H1 (cell line): ENCODE data around the gene NR5A1. TPM values are rescaled to one million over a fixed set of nuclear protein-coding genes. Genes with fewer than 3 reads are reported as not detected.
A peak's percentile ranks its signal among the peaks of the same experiment; 100 is the strongest.

Source experiments
- ATF2 ChIP-seq: IDR thresholded peaks from 2 replicates; pipeline ENCODE4 v1.6.1; 2012; ENCODE audit warnings: low read length, inconsistent platforms
- CHD1 ChIP-seq: IDR thresholded peaks from 2 replicates; pipeline ENCODE4 v1.6.1; 2012; ENCODE audit warnings: low read depth, low read length, improper control_type of control experiment
- E2F6 ChIP-seq: IDR thresholded peaks from 2 replicates; pipeline ENCODE4 v1.6.1; 2012; ENCODE audit warnings: inconsistent platforms
- GABPA ChIP-seq: IDR thresholded peaks from 2 replicates; pipeline ENCODE4 v1.6.1; 2011; ENCODE audit warnings: mild to moderate bottlenecking, low read length, moderate library complexity, borderline replicate concordance; ENCODE audit not compliant: insufficient read depth
- GTF2F1 ChIP-seq: IDR thresholded peaks from 2 replicates; pipeline ENCODE4 v1.6.1; 2012; ENCODE audit warnings: low read depth, low read length, improper control_type of control experiment, borderline replicate concordance
- HDAC2 ChIP-seq, 2 experiments: fragments of 300-600 bp in 1 of 2; sonication (generic) in 1 of 2; IDR thresholded peaks; 2 replicates each; pipeline ENCODE4 v1.6.1; 2011 to 2012; ENCODE audit warnings: low read depth in 2 of 2, low read length in 2 of 2, mild to moderate bottlenecking in 2 of 2, moderate library complexity in 2 of 2, borderline replicate concordance in 1 of 2, inconsistent platforms in 1 of 2
- MAX ChIP-seq: IDR thresholded peaks from 2 replicates; pipeline ENCODE4 v1.6.1; 2012; ENCODE audit warnings: inconsistent platforms
- SIN3A ChIP-seq, 2 experiments: IDR thresholded peaks in 1 of 2; conservative IDR thresholded peaks in 1 of 2; 2 replicates each; pipeline ENCODE4 v1.6.1; 2011 to 2012; ENCODE audit warnings: low read length in 2 of 2, improper control_type of control experiment in 1 of 2, low read depth in 1 of 2, mild to moderate bottlenecking in 1 of 2
- SIX5 ChIP-seq: IDR thresholded peaks from 2 replicates; pipeline ENCODE4 v1.6.1; 2011; ENCODE audit warnings: mild to moderate bottlenecking, low read depth, low read length
- SP2 ChIP-seq: IDR thresholded peaks from 2 replicates; pipeline ENCODE4 v1.6.1; 2012; ENCODE audit warnings: mild to moderate bottlenecking, low read length, inconsistent platforms
- TCF12 ChIP-seq: IDR thresholded peaks from 2 replicates; pipeline ENCODE4 v1.6.1; 2011; ENCODE audit warnings: low read depth, mild to moderate bottlenecking, low read length
- TEAD4 ChIP-seq: IDR thresholded peaks from 2 replicates; pipeline ENCODE4 v1.6.1; 2012; ENCODE audit warnings: low read depth, low read length, inconsistent platforms, mixed read lengths
- YY1 ChIP-seq: IDR thresholded peaks from 2 replicates; pipeline ENCODE4 v1.6.1; 2011; ENCODE audit warnings: low read depth, mild to moderate bottlenecking, low read length
- polyA plus RNA-seq, 7 experiments: library from polyadenylated mRNA; depleted of rRNA in 3 of 7; stranded (reverse) in 5 of 7; unstranded in 2 of 7; fragments of >200 nt in 5 of 7; fragments of 200-250 nt in 2 of 7; gene quantifications; 1 replicate in 5 of 7; 2 replicates in 1 of 7; 4 replicates in 1 of 7; pipeline versions ENCODE4 v1.2.1 to v1.2.3, GENCODE V29; 2011 to 2013; ENCODE audit warnings: missing spikeins in 2 of 7, mixed read lengths in 2 of 7
- total RNA-seq: library from RNA; stranded (reverse); fragmentation: NEBNext Ultra II Directional; extraction: Animal tissue kit (Norgen Biotek cat#: 25700); gene quantifications from 2 replicates; pipeline ENCODE4 v1.2.1, GENCODE V29; 2021

NR5A1 gene
- total and polyA plus RNA-seq, 2 of the 8 experiments (the other 6 are each of a cell fraction or from before 2014, with no cell fraction given), result 0.29 to 0.58 TPM

- TF ChIP-seq GABPA (0 out of 2 replicates have a peak, but pooled peaks have one; percentile 6), CHD1 (no peak), YY1 (no peak), TCF12 (no peak), HDAC2 (IDR thresholded peaks at IDR 0.05; ENCODE audit: borderline replicate concordance in 1 of 2, low read depth in 2 of 2, low read length in 2 of 2) (0 out of 4 replicates have a peak, but pooled peaks of 1 of the 2 experiments have one; percentile 2), MAX (peak; percentile 57), SP2 (no peak), E2F6 (peak; percentile 64; the same call in 1 of the 2 replicates), GTF2F1 (no peak), SIX5 (no peak), ATF2 (no peak), TEAD4 (no peak), SIN3A (conservative IDR thresholded peaks at IDR 0.05 in 1 of 2, IDR thresholded peaks at IDR 0.05 in 1 of 2; ENCODE audit: low read depth in 1 of 2, low read length in 2 of 2) (0 out of 4 replicates have a peak, but pooled peaks of 1 of the 2 experiments have one; percentile 22)
These were observed 29.4 kb downstream of the NR5A1 start (continued) for GRCh38 chr9:124477648-124478285.
